CD4-positive, alpha-beta T cell treated with Interleukin-15 for 1 hour (primary cell): ENCODE measurements around the gene VWC2L.

Source experiments
- DNase-seq: peaks from one replicate; pipeline ENCODE4 v3.0.0-alpha.2; 2020

The VWC2L gene

DNA sequence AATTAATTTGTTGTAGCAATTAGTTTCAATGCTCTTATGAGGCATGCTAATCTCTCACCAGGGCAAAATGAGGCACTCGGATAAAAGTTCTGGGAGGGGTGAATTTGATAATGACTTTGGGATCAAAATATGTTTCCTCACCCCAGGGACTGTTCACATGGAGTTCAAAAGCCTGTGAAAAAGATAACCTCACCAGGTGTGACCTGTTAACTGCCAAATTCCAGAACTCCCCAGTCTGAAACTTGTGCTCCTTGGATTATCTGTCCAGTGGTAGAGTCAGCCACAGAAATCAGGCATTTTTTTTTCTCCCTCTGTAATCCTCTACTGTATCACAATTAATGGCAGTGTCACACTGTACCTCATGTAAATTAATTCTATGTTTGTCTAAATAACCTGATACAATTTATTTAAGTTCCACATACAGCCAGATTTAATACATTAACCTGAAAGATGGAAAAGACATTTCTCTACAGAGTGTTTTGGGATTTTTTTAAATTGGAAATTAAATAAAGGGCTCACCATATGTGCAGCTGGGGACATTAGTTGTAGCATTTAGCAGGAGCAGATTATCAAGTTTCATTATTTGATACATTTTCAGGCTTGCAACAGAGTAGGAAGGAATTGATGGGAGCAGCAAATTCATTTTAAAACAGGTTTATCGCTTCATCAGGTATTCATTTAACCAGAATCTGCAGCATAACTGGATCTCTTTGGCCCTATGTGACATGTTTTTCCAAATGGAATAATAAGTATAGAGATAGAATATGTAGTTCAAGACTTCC lies 191.2 kb downstream of the VWC2L start:
- no peak for DNase-seq

- DNase-seq, result no peak
These were observed 194.0 kb downstream of the VWC2L start for GRCh38 chr2:214604861-214605260.

DNA sequence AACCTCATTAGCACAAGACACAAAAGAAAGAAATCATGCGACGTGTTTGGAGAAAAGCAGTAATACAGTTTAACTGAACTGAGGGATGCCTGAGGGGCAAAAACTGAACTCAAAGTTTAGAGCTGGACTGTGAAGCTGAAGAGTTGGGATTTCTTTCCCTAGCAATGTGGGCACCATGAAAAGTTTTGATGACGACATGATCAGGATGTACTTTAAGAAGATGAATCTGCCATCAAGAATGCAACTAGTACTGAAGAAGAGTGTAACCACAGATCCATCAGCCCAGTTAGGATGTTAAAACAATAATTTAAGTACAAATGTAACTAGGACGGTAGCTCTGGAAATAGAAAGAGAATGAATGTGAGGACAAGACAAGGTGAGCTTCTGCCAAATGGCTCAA lies 196.2 kb downstream of the VWC2L start:
- DNase-seq, result no peak

DNA sequence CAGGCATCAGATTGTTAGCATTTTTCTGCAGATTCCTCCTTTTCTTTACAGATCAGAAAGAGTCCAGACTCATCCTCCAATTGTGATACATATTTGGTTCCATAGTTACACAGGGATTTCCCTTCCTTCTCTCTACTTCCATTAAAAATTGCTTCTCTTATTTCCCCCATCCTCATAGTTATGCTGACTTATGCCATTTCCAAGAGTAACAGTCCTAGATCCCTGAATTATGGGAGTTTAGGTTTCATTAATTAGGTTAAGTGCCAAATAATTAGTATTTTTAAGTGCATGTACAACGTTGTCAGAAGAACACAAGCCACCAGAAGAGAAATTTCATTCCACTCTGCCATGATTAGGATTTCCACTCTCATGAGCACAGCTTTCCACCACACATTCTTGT lies 200.2 kb downstream of the VWC2L start:
- DNase-seq, result no peak

DNA sequence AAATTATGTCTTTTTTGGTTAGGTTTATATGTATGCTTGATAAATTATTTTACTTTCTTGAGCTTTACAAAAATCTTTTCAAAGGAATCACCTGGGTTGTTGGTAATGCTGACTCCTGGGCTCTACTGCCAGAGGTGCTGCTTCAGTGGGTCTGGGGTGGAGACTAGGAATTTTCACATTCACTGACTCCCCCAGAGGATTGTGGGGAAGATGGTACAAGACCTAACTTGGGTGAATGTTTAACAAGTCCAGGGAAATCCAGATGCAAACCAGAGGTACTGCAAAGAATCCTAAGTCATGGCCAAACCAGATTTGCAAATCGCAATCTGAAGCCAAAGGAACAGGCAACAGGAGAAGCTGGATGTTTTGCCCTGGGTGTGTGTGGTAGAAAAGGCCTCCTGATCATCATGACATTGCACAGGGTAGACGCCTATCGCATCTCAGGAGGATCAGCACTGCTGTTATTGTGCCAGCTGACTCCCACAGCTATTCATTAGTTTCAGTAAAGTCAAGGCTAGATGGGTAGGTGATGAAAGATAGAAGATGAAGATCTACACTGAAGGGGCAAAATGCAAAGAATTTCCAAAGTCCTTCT lies 213.4 kb downstream of the VWC2L start:
- no peak for DNase-seq

GRCh38 chr2:214628091-214628490 lies 217.2 kb downstream of the VWC2L start:
- no peak for DNase-seq
